RWPE2 (cell line): ENCODE measurements around the gene KIRREL3.

ENCODE experiments used
- ATAC-seq: fragments of 200-7000 bp; cut with Tn5 transposase; 3 replicates; pipeline ENCODE4 v1.9.1; 2021; ENCODE audit warnings: low read depth
- DNase-seq: peaks from one replicate; pipeline ENCODE4 v3.0.0-alpha.2; 2020; ENCODE audit warnings: low spot score
- H3K27ac ChIP-seq: fragments of 450-650 bp; 2 replicates; pipeline ENCODE4 v1.5.1; 2017; ENCODE audit warnings: mild to moderate bottlenecking; ENCODE audit not compliant: poor library complexity, severe bottlenecking
- H3K27me3 ChIP-seq: fragments of 250-450 bp; sonication (Bioruptor Pico); 2 replicates; pipeline ENCODE4 v1.5.1; 2021; ENCODE audit warnings: mild to moderate bottlenecking, moderate library complexity; ENCODE audit not compliant: insufficient read depth, poor library complexity, severe bottlenecking
- H3K36me3 ChIP-seq: fragments of 250-450 bp; sonication (Bioruptor Pico); 2 replicates; pipeline ENCODE4 v1.5.1; 2020; ENCODE audit warnings: low read depth, mild to moderate bottlenecking, moderate library complexity
- H3K4me1 ChIP-seq: fragments of 250-450 bp; sonication (Bioruptor Pico); 2 replicates; pipeline ENCODE4 v1.5.1; 2021; ENCODE audit warnings: mild to moderate bottlenecking, moderate library complexity; ENCODE audit not compliant: insufficient read depth, poor library complexity, severe bottlenecking
- H3K4me3 ChIP-seq: fragments of 250-450 bp; sonication (Bioruptor Pico); 2 replicates; pipeline ENCODE4 v1.5.1; 2021; ENCODE audit warnings: mild to moderate bottlenecking, moderate library complexity; ENCODE audit not compliant: severe bottlenecking
- H3K9me3 ChIP-seq: fragments of 250-450 bp; sonication (Bioruptor Pico); 2 replicates; pipeline ENCODE4 v1.5.1; 2021; ENCODE audit warnings: mild to moderate bottlenecking, moderate library complexity; ENCODE audit not compliant: severe bottlenecking
- CTCF ChIP-seq: fragments of 450-650 bp; IDR thresholded peaks from one replicate; pipeline ENCODE4 v1.5.1; 2017; ENCODE audit warnings: mild to moderate bottlenecking, moderate library complexity; ENCODE audit not compliant: poor library complexity, severe bottlenecking

Gene KIRREL3

GRCh38 chr11:126512251-126512650 is 488.3 kb downstream of the KIRREL3 start:
- no peak for TF ChIP-seq CTCF

GRCh38 chr11:126511475-126512115 is 489.0 kb downstream of the KIRREL3 start:
- ATAC-seq (no peak), DNase-seq (no peak)
- Histone ChIP-seq H3K27ac (no peak overlapping the region), H3K36me3 (no peaks in the 10 kb centered on the region), H3K27me3 (no peaks in the 10 kb centered on the region), H3K4me1 (no peaks in the 10 kb centered on the region), H3K9me3 (no peaks in the 10 kb centered on the region), H3K4me3 (no peak overlapping the region)
- no peak for TF ChIP-seq CTCF

More at GRCh38 chr11:126512251-126512650, 488.3 kb downstream of the KIRREL3 start:
- Histone ChIP-seq H3K9me3 (no peaks in the 10 kb centered on the region), H3K36me3 (no peaks in the 10 kb centered on the region), H3K27ac (no peak overlapping the region), H3K4me3 (no peak overlapping the region), H3K27me3 (no peaks in the 10 kb centered on the region), H3K4me1 (no peaks in the 10 kb centered on the region)
- DNase-seq (no peak), ATAC-seq (no peak)

GRCh38 chr11:126510621-126511370 is 489.8 kb downstream of the KIRREL3 start:
- peaks cover 3% of the 10 kb centered on the region for H3K27me3 ChIP-seq
- no peaks in the 10 kb centered on the region for H3K4me1 ChIP-seq
- H3K4me3 ChIP-seq = no peak overlapping the region
- DNase-seq (no peak), ATAC-seq (no peak; the same call in 2 of the 3 replicates)
- no peaks in the 10 kb centered on the region for H3K36me3 ChIP-seq
- no peaks in the 10 kb centered on the region for H3K9me3 ChIP-seq
- no peak for TF ChIP-seq CTCF
- H3K27ac ChIP-seq = no peak overlapping the region

- no peak for TF ChIP-seq CTCF
- peaks cover 9% of the 10 kb centered on the region for H3K27me3 ChIP-seq
- no peaks in the 10 kb centered on the region for H3K9me3 ChIP-seq
- H3K4me3 ChIP-seq = no peak overlapping the region
- no peaks in the 10 kb centered on the region for H3K4me1 ChIP-seq
- H3K36me3 ChIP-seq = no peaks in the 10 kb centered on the region
- no peak for ATAC-seq
- no peak overlapping the region for H3K27ac ChIP-seq
- peak; percentile 29 for DNase-seq
These were observed 492.9 kb downstream of the KIRREL3 start for GRCh38 chr11:126507646-126508045.

- no peaks in the 10 kb centered on the region for H3K36me3 ChIP-seq
- ATAC-seq = no peak
These were observed 493.8 kb downstream of the KIRREL3 start for GRCh38 chr11:126506789-126507188.

More at GRCh38 chr11:126506789-126507188, 493.8 kb downstream of the KIRREL3 start:
- Histone ChIP-seq H3K4me1 (no peaks in the 10 kb centered on the region), H3K9me3 (no peaks in the 10 kb centered on the region), H3K27ac (no peak overlapping the region), H3K4me3 (no peak overlapping the region), H3K27me3 (peaks cover 9% of the 10 kb centered on the region)
- no peak for TF ChIP-seq CTCF
- DNase-seq = no peak
